D721Med (cell line): ENCODE data around the gene U2AF2.
A peak's percentile ranks its signal among the peaks of the same experiment; 100 is the strongest.

ENCODE experiments used
- DNase-seq: peaks from one replicate; pipeline ENCODE4 v3.0.0; 2011; ENCODE audit warnings: low spot score; ENCODE audit not compliant: insufficient read length
- FAIRE-seq: peaks from 2 replicates; lab custom pipeline; 2011; peaks lifted over from hg19 to GRCh38; lab: Jason Lieb, UNC
- TF ChIP-seq, protein P1 (sequence below): IDR thresholded peaks from 2 replicates; pipeline ENCODE4 v1.5.1; 2012; ENCODE audit warnings: mild to moderate bottlenecking, control low read depth; ENCODE audit not compliant: insufficient read depth; ENCODE audit errors: missing control alignments

Gene U2AF2

GRCh38 chr19:55632463-55632834, 22.4 kb upstream of the U2AF2 start:
- FAIRE-seq, result no peak
- TF ChIP-seq, protein P1, sequence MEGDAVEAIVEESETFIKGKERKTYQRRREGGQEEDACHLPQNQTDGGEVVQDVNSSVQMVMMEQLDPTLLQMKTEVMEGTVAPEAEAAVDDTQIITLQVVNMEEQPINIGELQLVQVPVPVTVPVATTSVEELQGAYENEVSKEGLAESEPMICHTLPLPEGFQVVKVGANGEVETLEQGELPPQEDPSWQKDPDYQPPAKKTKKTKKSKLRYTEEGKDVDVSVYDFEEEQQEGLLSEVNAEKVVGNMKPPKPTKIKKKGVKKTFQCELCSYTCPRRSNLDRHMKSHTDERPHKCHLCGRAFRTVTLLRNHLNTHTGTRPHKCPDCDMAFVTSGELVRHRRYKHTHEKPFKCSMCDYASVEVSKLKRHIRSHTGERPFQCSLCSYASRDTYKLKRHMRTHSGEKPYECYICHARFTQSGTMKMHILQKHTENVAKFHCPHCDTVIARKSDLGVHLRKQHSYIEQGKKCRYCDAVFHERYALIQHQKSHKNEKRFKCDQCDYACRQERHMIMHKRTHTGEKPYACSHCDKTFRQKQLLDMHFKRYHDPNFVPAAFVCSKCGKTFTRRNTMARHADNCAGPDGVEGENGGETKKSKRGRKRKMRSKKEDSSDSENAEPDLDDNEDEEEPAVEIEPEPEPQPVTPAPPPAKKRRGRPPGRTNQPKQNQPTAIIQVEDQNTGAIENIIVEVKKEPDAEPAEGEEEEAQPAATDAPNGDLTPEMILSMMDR, result peak; percentile 87
- DNase-seq, result peak; percentile 24

GRCh38 chr19:55633861-55634260, 21.0 kb upstream of the U2AF2 start:
- no peak for DNase-seq
- no peak for FAIRE-seq
- TF ChIP-seq, protein P1, result no peak

GRCh38 chr19:55635334-55635717, 19.5 kb upstream of the U2AF2 start:
- FAIRE-seq (no peak), DNase-seq (no peak)
- TF ChIP-seq, protein P1, result no peak

DNA sequence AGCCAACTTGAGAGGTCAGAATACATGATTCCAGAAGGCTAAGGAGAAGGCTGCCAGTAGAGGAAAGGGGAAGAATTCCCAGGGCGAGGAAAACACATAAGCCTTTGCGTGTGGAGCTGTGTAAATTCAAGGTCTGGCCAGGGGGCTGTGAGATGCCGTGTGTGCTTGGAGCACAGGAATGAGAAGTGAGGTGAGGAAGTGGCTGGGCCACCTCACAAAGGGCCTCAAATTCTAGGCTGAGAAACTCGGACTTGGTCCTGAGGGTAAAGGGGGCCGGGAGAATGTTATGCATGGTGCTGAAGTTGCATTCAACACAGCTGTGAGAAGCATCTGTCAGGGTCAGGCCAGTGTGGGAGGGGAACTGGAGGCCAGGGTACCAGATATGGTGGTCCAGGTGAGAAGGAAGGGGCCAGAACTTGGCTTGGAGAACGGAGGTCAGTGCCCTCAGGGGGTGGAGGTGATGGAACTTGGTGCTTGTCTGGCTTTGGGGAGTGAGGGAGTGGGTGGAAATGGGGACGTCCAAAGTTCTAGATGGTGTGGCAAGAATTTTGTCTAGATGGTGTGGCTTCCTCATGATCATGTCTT, 18.9 kb upstream of the U2AF2 start:
- DNase-seq (no peak), FAIRE-seq (no peak)
- TF ChIP-seq, protein P1, result no peak

- no peak for DNase-seq
- TF ChIP-seq, protein P1, result no peak
- no peak for FAIRE-seq
Observed at GRCh38 chr19:55636723-55637122, 18.1 kb upstream of the U2AF2 start.

DNA sequence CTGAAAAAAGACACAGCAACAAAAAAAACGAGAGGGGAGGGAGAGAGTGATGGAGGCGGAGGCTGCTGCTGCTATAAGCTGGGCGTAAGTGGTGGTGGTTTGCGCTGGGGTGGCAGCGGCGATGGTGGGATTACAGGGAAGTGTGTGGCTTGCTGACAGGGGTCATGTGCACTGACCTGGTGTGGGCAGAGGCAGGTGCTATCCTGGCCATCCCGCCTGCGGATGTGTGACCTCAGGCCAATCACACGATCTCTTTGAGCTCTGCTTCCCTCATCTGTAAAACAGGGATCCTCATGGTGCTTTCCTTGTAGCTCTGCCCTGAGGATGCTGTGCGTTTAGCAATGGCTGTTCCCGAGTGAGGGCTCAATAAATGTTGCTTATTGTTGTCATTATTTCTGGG, 17.3 kb upstream of the U2AF2 start:
- DNase-seq, result no peak
- TF ChIP-seq, protein P1, result no peak
- no peak for FAIRE-seq

GRCh38 chr19:55638864-55639359, 15.9 kb upstream of the U2AF2 start:
- TF ChIP-seq, protein P1, result peak; percentile 39
- no peak for FAIRE-seq

More at GRCh38 chr19:55638864-55639359, 15.9 kb upstream of the U2AF2 start:
- DNase-seq, result no peak
